ENCODE data around the gene TMEM271.

TMEM271 gene

DNA sequence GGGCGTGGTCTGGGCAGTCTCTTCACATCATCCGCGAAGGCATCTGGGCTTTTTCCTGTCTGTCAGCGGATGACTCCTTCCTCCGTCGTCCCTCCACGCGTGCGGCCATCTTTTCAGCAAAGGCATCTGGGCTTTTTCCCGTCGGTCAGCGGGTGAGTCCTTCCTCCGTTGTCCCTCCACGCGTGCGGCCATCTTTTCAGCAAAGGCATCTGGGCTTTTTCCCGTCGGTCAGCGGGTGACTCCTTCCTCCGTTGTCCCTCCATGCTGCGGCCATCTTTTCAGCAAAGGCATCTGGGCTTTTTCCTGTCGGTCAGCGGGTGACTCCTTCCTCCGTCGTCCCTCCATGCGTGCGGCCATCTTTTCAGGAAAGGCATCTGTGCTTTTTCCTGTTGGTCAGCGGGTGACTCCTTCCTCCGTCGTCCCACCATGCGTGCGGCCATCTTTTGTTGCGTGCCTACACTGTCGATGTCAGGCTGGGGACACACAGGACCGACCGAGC, 12.3 kb upstream of the TMEM271 start:
- no peak for DNase-seq (ENCODE audit: low read depth)
- Histone ChIP-seq H3K36me3 (ENCODE audit: control insufficient read depth, insufficient read depth, low read length, severe bottlenecking) (no peaks in the 10 kb centered on the region), H3K4me1 (ENCODE audit: control insufficient read depth, insufficient read depth, low read length) (no peaks in the 10 kb centered on the region), H3K9ac (ENCODE audit: low read length) (no peak overlapping the region), H3K4me3 (ENCODE audit: low read length) (no peak overlapping the region), H3K9me3 (ENCODE audit: control insufficient read depth, low read length) (peaks cover 11% of the 10 kb centered on the region), H3K27me3 (replicated peaks; ENCODE audit: control insufficient read depth, insufficient read depth, low read length) (peaks cover 11% of the 10 kb centered on the region)

DNA sequence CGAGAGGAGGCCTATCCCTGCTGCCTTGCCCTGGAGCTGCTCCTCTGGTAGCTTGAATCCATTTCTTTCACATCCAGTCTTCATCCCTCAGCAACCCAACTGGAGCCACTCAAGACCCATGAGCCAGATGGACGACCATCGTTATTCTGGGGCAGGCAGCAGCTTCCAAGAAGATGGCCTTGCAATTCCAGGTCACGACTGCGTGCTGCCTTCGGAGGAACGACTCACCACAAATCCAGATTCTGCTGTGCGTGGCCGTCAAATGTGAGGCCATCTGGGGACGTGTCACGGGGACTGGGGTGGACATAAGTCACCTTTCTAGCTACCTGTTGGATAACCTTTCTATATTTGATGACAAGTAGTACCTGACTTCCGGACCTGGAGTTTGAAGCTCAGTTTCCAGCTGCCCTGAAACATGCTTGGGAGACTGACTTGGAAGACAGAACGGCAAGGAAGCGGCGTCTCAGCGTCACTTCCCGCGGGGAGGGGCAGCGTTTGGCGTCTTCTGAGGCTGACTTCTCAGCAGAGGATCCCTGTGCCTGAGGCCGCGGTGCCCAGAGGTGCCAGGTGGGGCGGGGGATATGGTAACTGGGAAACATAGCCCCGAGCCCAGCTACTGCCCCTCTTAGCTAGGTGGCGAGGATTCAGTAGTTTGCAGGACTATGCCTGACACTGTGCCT, 11.7 kb upstream of the TMEM271 start:
- no peak overlapping the region for H3K4me3 ChIP-seq (ENCODE audit: low read length)
- DNase-seq (ENCODE audit: low read depth), result no peak
- H3K4me1 ChIP-seq (ENCODE audit: control insufficient read depth, insufficient read depth, low read length), result no peaks in the 10 kb centered on the region
- H3K9ac ChIP-seq (ENCODE audit: low read length), result no peak overlapping the region
- H3K9me3 ChIP-seq (ENCODE audit: control insufficient read depth, low read length), result peaks cover 16% of the 10 kb centered on the region
- peaks cover 10% of the 10 kb centered on the region for H3K27me3 ChIP-seq (replicated peaks; ENCODE audit: control insufficient read depth, insufficient read depth, low read length)
- no peaks in the 10 kb centered on the region for H3K36me3 ChIP-seq (ENCODE audit: control insufficient read depth, insufficient read depth, low read length, severe bottlenecking)

DNA sequence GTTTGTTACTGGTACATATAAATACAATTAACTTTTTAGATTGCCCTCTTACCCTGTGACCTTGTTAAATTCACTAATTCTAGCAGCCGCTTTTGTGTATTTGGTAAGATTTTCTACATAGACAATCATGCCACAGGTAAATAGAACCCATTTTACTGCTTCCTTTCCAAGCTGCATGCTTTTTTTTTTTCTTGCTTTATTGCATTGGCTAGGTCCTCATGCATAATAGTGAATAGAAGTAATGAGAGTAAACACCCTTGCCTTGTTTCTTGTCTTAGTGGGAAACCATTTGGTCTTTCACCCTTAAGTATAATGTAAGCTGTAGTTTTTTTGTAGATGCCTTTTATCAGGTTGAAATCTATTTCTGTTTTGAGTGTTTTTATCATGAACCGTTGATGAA, 7.7 kb upstream of the TMEM271 start:
- H3K4me3 ChIP-seq (ENCODE audit: low read length), result no peak overlapping the region
- peaks cover 36% of the 10 kb centered on the region for H3K27me3 ChIP-seq (replicated peaks; ENCODE audit: control insufficient read depth, insufficient read depth, low read length)
- H3K9me3 ChIP-seq (ENCODE audit: control insufficient read depth, low read length), result peaks cover 22% of the 10 kb centered on the region
- H3K9ac ChIP-seq (ENCODE audit: low read length), result no peak overlapping the region
- no peaks in the 10 kb centered on the region for H3K36me3 ChIP-seq (ENCODE audit: control insufficient read depth, insufficient read depth, low read length, severe bottlenecking)
- H3K4me1 ChIP-seq (ENCODE audit: control insufficient read depth, insufficient read depth, low read length), result no peaks in the 10 kb centered on the region
- DNase-seq (ENCODE audit: low read depth), result no peak

DNA sequence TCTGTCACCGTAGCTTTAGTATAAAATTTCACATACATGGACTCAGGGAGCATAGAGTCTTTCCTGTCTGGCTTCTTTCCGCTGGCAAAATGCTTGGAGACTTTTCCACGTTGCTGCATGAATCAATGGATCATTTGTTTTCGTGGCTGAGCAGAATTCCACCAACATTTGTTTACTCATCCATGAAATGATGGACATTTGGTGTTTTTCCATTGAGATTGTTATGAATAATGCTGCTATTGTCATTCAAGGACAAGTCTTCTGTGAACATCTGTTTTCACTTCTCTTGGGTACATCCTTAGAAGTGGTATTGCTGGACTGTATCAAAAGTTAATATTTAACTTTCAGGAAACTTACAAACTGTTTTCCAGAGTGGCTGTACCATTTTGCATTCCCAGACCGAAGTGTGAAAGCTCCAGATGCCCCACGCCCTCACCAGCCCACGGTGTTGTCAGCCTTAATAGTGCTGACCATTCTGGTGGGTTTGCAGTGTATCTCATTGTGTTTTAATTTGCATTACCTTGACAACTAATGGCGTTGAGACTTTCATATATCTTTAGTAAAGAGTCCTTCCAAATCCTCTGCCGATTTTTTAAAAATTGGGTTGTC, 5.8 kb upstream of the TMEM271 start:
- DNase-seq (ENCODE audit: low read depth), result no peak
- peaks cover 43% of the 10 kb centered on the region for H3K27me3 ChIP-seq (replicated peaks; ENCODE audit: control insufficient read depth, insufficient read depth, low read length)
- no peaks in the 10 kb centered on the region for H3K36me3 ChIP-seq (ENCODE audit: control insufficient read depth, insufficient read depth, low read length, severe bottlenecking)
- H3K4me3 ChIP-seq (ENCODE audit: low read length), result no peak overlapping the region
- no peak overlapping the region for H3K9ac ChIP-seq (ENCODE audit: low read length)
- peaks cover 22% of the 10 kb centered on the region for H3K9me3 ChIP-seq (ENCODE audit: control insufficient read depth, low read length)
- no peaks in the 10 kb centered on the region for H3K4me1 ChIP-seq (ENCODE audit: control insufficient read depth, insufficient read depth, low read length)

DNA sequence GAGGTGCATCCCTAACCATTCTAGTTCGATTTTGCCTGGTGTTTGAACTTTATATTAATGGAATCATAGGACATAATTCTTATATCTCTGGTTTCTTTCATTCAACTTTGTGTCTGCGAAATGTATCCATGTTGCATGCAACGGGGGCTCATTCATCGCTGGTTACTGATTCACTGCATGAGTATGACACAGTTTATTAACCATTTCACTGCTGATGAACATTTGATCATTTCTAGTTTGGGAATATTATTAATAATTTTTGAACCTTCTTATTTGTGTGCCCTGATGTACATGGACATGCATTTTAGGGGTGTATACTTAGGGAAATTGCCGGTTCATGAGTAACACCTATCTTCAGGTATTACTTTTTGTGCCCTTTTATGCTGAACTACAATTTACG, 5.1 kb upstream of the TMEM271 start:
- Histone ChIP-seq H3K9ac (ENCODE audit: low read length) (no peak overlapping the region), H3K4me3 (ENCODE audit: low read length) (no peak overlapping the region), H3K27me3 (replicated peaks; ENCODE audit: control insufficient read depth, insufficient read depth, low read length) (peaks cover 43% of the 10 kb centered on the region), H3K36me3 (ENCODE audit: control insufficient read depth, insufficient read depth, low read length, severe bottlenecking) (no peaks in the 10 kb centered on the region), H3K9me3 (ENCODE audit: control insufficient read depth, low read length) (peaks cover 22% of the 10 kb centered on the region), H3K4me1 (ENCODE audit: control insufficient read depth, insufficient read depth, low read length) (no peaks in the 10 kb centered on the region)
- DNase-seq (ENCODE audit: low read depth), result no peak

DNA sequence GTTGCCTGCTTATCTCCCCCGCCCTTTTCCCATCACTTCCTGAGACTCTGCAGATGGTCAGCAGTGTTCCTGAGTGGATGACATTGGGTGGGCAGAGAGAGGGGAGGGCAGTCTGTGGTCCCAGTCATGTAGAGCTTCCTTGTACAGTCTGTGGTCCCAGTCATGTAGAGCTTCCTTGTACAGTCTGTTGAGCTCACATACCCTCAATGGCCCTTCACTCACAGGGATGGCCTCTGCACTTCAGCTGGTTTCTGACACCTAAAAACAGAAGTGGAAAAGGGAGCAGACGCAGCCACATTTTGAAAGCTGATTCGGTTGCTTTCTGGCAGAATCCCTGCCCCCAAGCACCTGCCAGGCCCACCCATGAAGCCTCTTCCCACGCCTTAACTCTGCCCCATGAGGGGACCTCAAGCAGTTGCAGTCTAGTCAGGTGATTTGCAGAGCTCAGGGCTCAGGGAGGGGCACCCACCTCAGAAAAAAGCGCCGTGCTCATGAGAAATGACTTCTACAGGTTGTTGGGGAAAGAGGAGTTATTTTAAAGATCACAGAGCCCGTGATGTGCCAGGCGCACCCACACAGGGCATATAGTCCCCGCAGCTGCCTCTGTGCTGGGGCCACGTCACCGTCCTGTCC, 3.6 kb upstream of the TMEM271 start:
- Histone ChIP-seq H3K9ac (ENCODE audit: low read length) (no peak overlapping the region), H3K9me3 (ENCODE audit: control insufficient read depth, low read length) (peaks cover 22% of the 10 kb centered on the region), H3K4me1 (ENCODE audit: control insufficient read depth, insufficient read depth, low read length) (no peaks in the 10 kb centered on the region), H3K4me3 (ENCODE audit: low read length) (no peak overlapping the region), H3K36me3 (ENCODE audit: control insufficient read depth, insufficient read depth, low read length, severe bottlenecking) (no peaks in the 10 kb centered on the region), H3K27me3 (replicated peaks; ENCODE audit: control insufficient read depth, insufficient read depth, low read length) (peaks cover 43% of the 10 kb centered on the region)
- DNase-seq (ENCODE audit: low read depth), result no peak

DNA sequence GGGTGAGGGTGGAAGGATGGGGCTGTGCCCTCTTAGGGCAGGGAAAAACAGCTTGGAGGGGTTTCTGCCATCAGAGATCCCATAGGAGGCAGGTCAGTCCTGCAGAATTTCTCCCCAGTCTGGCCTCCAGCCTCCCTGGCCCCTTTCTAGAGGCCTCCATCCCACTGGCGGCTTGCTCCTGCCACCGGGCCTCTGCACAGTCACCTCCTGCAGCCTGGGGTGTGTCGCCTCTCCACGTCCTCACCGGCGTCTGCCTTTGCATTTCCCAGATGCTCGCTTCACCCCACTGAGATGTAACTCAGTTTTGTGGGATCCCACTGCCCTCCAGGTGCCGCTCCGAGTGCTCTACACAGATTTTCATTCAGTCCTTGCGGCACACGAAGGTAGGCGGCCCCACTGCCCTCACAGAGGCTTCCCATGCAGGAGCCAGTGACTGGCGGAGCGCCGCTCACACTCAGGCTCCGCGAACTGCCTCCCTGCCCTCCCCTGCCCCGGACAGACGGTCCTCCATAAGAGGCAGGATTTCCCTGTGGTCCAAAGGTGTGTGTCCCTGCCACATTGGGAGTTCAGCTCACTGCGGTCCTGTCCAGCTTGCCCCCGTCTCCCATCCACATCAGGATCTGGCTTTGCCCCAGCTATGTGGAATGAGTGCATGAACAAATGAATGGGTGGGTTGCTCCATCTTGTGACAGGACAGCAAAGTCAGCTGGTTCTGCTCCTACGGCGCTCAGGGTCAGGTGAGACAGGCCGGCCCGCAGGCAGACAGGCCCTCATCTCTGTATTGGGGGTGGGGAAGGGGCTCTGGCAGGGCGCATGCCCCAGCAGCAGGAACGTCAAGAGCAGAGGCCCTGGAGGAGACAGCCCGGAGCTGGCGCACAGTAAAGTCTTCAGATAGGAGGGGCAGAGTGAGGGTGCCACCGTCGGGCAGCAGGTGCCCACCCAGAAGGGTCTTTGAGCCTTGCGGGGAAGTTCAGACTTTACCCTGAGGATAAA, 2.7 kb upstream of the TMEM271 start:
- Histone ChIP-seq H3K9ac (ENCODE audit: low read length) (no peak overlapping the region), H3K27me3 (replicated peaks; ENCODE audit: control insufficient read depth, insufficient read depth, low read length) (peaks cover 52% of the 10 kb centered on the region), H3K4me3 (ENCODE audit: low read length) (no peak overlapping the region), H3K9me3 (ENCODE audit: control insufficient read depth, low read length) (peaks cover 14% of the 10 kb centered on the region), H3K36me3 (ENCODE audit: control insufficient read depth, insufficient read depth, low read length, severe bottlenecking) (no peaks in the 10 kb centered on the region), H3K4me1 (ENCODE audit: control insufficient read depth, insufficient read depth, low read length) (no peaks in the 10 kb centered on the region)
- no peak for DNase-seq (ENCODE audit: low read depth)

DNA sequence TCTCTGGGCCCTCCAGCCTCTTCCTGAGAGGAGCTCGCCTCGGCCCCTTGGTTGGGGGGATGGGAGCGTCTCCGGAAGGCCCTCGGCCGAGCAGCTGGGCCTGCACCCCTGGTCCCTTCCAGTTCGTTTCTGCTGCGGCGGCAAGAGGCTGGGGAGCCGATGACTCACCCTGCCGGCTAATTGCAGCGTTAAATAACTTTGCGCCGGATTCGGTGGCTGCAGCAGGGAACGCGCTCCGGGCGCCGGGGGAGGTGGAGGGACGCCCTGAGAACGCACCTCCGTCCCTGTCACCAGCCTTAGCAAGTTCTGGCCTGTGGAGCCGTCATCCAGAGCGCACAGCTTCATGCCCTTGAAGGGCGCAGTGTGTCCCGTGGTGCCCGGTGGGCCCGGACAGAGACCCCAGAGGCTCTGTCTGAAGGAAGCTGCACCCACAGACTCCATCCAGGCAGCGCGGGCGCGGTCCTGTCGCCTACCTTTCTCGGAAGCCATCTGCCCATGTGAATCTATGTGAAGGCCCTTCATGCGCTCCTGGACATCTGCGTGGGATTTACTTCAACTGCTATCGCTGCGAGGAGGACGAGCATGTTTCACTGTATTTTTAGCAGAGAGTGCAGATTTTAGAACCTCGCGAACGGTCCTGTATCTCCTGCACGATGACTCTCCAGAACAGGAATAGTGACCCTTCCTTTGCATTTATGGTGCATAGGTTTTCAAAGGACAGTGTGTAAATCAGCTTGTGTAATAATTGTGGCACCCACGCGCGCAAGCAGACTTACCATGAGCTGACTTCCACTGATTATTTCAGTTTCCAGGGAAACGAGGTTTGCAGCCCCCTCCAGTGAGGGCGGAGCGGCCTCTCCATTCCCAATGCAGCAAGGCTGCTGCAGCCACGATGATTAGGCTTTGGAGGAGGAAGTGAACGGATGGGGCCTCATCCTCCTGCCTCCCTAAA, 1.7 kb upstream of the TMEM271 start:
- Histone ChIP-seq H3K9me3 (ENCODE audit: control insufficient read depth, low read length) (peaks cover 6% of the 10 kb centered on the region), H3K4me1 (ENCODE audit: control insufficient read depth, insufficient read depth, low read length) (no peaks in the 10 kb centered on the region), H3K4me3 (ENCODE audit: low read length) (no peak overlapping the region), H3K27me3 (replicated peaks; ENCODE audit: control insufficient read depth, insufficient read depth, low read length) (peaks cover 61% of the 10 kb centered on the region), H3K36me3 (ENCODE audit: control insufficient read depth, insufficient read depth, low read length, severe bottlenecking) (no peaks in the 10 kb centered on the region), H3K9ac (ENCODE audit: low read length) (no peak overlapping the region)
- DNase-seq (ENCODE audit: low read depth), result peak; percentile 55

DNA sequence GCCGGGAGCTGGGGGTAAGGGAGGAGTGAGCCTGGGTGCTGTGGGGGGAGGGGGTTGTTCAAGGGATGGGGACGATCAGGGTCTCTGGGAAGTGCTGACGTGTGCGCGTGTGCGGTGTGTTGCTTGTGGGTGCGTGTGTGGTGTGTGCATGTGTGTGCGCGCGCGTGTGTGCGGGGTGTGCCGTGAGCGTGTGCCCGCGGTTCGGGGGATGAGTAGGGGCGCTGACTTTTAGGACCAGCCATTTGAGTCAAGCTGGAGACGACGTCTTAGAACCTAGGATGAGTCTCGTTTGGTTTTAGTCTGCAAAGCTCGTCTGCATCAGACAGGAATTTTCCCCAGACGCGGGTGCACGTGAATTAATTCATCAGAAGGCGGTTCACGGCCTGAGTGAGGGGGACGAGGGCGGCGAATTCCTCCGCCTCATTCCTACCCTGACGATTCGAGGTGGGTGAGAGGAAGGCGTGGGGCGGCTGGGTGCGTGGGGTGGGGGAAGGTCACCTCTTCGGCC, 950 bp upstream of the TMEM271 start:
- H3K27me3 ChIP-seq (replicated peaks; ENCODE audit: control insufficient read depth, insufficient read depth, low read length), result peaks cover 68% of the 10 kb centered on the region
- H3K9ac ChIP-seq (ENCODE audit: low read length), result no peak overlapping the region

More for the DNA sequence above, 950 bp upstream of the TMEM271 start:
- peaks cover 5% of the 10 kb centered on the region for H3K9me3 ChIP-seq (ENCODE audit: control insufficient read depth, low read length)
- H3K4me3 ChIP-seq (ENCODE audit: low read length), result no peak overlapping the region
- H3K4me1 ChIP-seq (ENCODE audit: control insufficient read depth, insufficient read depth, low read length), result no peaks in the 10 kb centered on the region
- peak; percentile 22 for DNase-seq (ENCODE audit: low read depth)
- no peaks in the 10 kb centered on the region for H3K36me3 ChIP-seq (ENCODE audit: control insufficient read depth, insufficient read depth, low read length, severe bottlenecking)
